GM19452 (cell line): ENCODE data around the gene NCAM2.
"Not testable (repeated sequence)": the region's sequence is repeated elsewhere in the genome, so short reads cannot be mapped to it uniquely, and the experiment has no call there.

ENCODE experiments used
- ATAC-seq: cut with Tn5 transposase; IDR thresholded peaks from one replicate; pipeline ENCODE4 v1.9.1; 2021; ENCODE audit not compliant: unreplicated experiment

NCAM2 gene

GRCh38 chr21:21291883-21292569, 293.8 kb downstream of the NCAM2 start:
- no peak for ATAC-seq

DNA sequence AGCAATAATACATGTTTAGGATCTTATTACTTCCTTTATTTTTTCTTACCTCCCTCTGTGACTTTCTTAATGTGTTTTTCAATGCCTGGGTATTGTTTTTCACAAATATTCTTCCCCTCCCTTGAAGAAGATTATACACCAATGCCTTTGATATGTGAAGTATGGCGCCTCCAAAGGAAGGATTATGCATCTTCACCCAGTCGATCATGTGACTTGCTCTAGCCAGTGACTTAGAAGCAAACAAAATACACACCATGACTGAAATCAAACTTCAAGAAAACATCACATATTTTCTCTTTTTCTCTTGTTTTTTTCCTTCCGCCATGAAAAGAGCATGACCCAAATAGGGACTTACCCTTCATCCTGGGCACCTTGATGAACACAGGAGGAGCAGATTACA, 297.1 kb downstream of the NCAM2 start:
- no peak for ATAC-seq

DNA sequence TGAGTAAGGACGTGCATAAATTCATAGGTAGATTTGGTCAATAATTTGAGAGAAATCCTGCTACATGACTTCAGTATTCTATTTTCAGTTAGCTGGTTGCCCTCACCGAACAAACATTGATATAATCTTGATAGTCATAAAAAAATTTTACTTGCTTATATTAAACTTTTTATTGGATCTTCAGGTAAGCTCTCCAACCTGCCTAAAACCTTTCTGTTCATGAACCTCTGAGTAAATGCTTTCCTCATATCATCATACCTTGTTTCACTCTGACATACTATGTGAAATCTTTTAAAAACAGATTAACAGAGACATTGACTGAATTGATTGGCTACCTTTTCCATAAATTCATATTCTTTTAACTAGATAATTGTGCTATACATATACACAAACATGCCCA, 299.0 kb downstream of the NCAM2 start:
- ATAC-seq = no peak

- no peak for ATAC-seq
These were observed 302.8 kb downstream of the NCAM2 start for GRCh38 chr21:21301013-21301412.

DNA sequence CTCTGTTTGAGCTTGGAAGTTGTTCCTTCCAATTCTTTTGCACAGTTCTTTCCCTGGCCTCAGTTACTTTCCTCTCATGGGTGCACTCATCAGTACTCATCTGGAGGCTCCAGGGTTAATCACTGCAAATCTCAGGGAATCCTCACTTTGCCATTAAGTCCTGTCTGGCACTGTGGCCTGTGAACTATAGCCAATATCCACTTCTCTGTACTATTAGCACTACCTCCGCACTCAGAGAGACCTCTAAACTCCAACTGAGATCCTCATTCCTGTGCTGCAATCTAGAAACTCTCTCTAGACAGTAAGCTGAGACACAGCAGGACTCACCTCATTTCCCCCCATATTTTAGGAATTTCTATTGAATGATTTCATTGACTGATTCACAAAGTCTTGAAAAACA, 311.3 kb downstream of the NCAM2 start:
- ATAC-seq = no peak

DNA sequence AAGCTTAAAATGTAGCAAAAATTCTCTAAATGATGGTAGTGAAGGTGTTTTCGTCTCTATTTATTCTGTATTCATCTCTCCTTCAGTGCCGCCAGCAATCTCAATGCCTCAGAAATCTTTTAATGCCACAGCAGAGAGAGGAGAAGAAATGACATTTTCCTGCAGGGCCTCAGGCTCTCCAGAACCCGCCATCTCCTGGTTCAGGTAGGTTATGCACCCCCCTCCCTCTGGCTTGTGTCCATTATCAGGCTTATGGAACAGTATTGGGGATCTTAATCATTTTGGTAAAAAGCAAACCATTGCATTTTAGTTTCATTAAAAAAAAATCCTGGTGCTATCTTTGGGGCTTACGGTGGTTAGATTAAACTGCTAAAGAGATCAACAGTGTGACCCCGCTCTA, 326.1 kb downstream of the NCAM2 start:
- no peak for ATAC-seq

DNA sequence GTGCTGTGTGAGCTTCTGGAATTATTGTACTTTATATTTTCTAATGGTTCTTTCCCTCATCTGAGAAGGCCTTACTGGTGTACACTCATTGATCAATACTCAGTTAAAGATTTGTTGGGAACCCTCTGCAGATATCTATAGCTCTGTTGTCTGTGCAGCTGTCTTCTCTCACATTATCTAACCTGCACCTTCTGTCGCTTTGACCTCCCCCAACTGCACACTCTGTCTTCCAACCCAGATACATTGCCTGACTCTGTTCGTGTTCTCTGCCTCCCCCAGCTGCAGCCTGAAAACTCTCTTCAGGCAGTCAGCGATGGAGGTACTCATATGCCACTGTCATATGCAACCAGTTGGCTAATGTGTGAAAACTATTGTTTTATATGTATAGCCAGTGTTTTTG, 334.3 kb downstream of the NCAM2 start:
- no peak for ATAC-seq

DNA sequence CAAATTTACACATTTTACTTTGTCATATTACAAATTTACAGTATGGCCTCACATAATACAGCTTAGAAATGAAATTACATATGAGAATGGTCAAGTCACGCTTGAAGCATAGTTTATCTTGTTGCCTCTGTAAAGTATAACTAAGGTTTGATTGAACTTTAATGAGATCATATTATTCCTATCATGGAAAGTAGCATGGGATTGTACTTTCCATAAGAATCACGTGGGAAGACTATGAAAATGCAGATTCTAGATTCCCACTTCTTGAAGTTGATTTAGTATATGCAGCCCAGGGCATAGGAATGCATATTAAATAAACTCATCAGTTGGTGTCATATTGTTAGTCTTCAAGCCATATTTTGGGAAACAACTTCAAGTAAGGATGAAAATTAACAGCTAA, 342.8 kb downstream of the NCAM2 start:
- no peak for ATAC-seq

- no peak for ATAC-seq
These were observed 347.1 kb downstream of the NCAM2 start for GRCh38 chr21:21345296-21345695.

- ATAC-seq = no peak
These were observed 347.7 kb downstream of the NCAM2 start for GRCh38 chr21:21345872-21346271.

- no peak for ATAC-seq
These were observed 368.1 kb downstream of the NCAM2 start for GRCh38 chr21:21366277-21366676.

DNA sequence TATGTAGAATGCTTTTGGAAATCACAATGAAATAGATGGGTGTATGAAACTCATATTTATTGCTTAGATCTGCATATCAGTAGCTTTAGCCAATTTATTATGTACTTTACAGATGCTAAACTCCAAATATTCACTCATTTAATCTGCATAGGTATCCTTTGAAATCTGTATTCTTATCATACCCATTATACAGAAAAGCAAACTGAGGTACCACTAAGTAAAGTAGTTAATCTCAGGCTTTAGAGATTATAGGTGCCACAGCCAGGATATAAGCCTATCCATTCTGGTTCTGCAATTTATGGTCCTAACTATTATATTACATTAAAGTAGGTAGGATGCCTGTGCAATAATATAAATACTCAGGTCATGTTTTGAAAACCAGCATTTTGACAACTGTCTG, 369.4 kb downstream of the NCAM2 start:
- ATAC-seq = no peak

DNA sequence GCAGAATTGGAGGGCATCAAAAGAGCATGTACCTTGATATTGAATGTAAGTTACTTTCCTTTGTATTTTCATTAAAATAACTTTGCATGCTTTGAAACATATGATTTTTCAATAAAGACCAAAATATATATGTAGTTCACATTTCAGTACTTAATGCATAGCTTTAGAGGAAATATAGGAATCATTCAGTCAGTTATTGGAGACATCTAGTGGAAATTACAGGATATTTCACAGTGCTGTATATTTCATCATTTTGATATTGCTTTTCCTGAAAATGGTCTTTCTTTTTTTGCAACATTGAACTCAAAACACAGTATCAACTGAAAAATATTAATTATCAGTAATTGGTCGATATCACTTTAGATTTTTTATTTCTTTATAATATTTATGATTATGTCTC, 375.8 kb downstream of the NCAM2 start:
- no peak for ATAC-seq

GRCh38 chr21:21383126-21383525, 384.9 kb downstream of the NCAM2 start:
- ATAC-seq = no peak

- no peak for ATAC-seq
These were observed 386.8 kb downstream of the NCAM2 start for GRCh38 chr21:21384977-21385376.

GRCh38 chr21:21385404-21385803, 387.2 kb downstream of the NCAM2 start:
- no peak for ATAC-seq

GRCh38 chr21:21387916-21388315, 389.7 kb downstream of the NCAM2 start:
- ATAC-seq = no peak

GRCh38 chr21:21394064-21394463, 395.9 kb downstream of the NCAM2 start:
- no peak for ATAC-seq

DNA sequence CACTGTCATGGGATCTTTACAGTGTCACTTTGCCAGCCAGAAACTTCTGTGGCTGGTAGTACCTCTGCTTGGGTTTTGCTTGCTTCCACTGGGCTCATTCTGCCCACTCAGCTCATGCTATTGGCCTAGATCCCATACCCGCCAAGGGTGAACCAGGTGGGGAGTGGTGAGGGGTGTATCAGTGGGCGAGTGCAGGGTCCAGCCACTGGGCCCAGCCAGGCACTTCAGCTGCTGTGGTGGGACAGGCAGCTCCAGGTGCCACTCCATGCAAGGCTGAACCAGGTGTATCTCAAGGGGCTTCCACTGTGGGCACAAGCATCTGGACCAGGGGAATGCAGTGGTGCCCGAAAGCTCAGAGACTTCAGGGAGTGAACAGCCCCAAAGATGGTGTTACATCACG, 398.2 kb downstream of the NCAM2 start:
- no peak for ATAC-seq

GRCh38 chr21:21397464-21397863, 399.3 kb downstream of the NCAM2 start:
- no peak for ATAC-seq

GRCh38 chr21:21401444-21401843, 403.2 kb downstream of the NCAM2 start:
- no peak for ATAC-seq

DNA sequence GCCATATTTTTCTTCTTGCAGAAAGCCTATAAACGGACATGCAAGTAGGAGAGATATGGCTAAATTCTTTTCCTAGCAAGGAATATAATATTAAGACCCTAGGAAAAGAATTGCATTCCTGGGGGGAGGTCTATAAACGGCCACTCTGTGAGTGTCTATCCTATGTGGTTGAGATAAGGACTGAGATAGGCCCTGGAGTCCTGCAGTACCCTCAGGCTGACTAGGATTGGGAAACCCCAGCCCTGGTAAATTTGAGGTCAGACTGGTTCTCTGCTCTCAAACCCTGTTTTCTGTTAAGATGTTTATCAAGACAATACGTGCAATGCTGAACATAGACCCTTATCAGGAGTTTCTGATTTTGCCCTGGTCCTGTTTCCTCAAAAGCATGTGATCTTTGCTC, 404.0 kb downstream of the NCAM2 start:
- ATAC-seq = not testable (repeated sequence)

DNA sequence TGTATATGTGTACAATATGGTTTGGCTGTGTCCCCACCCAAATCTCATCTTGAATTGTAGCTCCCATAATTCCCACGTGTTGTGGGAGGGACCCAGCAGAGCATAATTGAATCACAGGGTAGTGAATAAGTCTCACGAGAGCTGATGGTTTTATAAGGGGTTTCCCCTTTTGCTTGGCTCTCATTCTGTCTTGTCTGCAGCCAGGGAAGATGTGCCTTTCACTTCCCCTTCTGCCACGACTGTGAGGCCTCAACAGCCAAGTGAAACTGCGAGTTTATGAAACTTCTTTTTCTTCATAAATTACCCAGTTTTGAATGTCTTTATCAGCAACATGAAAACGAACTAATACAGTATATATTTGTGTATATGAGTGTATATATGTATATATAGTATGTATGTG, 406.1 kb downstream of the NCAM2 start:
- not testable (repeated sequence) for ATAC-seq
